SKM-1 (cell line): Measurements from ENCODE around the gene IPCEF1.

Experiments used
- DNase-seq: peaks from one replicate; lab custom pipeline; 2025; ENCODE audit not compliant: unreplicated experiment; lab: John Stamatoyannopoulos, UW

Gene IPCEF1

DNA sequence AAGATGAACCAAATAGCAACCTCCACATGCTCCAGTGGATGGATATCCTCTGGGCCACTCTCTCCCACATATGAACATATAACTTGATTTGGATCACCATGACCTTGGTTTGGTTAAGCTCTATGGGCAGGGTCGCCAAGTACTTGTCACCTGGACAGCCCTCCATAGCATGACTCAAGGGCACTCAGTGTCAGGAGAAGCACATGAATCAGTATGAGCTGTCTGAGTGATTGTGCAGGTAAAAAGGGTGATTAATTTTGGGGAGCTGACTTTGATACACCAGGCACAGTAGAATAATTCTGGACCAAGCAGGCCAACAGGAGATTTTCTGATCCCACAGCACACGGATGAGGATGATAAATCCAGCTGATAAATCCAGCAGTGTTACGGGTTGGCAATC, 243.2 kb downstream of the IPCEF1 start:
- DNase-seq = no peak

DNA sequence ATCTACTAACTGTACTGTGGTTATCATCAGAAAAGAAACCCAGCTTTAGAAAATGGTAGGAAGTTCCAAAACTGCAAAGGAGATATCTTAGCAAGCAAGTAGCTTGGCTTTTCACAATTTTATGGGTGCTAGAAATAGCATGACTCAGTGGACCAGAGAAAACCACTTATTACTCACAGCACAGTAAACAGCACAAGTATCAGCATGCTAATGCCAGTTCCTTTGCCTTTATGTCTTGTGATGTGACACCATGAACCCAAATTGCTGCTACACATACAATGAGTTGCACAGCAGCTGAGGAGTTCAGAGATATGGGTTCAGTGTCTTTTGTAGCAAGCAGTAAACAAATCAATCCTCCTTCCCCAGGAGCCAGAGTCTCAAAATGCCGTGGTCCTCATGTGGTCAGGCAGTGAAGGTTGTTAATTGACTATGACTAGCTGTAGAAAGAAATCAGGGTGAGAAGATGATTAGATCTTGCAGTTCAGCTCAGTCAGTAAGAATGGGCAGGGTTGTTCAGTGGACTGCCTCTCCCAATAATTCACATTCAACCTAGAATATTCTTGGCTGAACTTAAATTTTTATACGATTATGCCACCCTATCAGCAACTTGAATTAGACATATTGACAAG, 244.3 kb downstream of the IPCEF1 start:
- DNase-seq = no peak

DNA sequence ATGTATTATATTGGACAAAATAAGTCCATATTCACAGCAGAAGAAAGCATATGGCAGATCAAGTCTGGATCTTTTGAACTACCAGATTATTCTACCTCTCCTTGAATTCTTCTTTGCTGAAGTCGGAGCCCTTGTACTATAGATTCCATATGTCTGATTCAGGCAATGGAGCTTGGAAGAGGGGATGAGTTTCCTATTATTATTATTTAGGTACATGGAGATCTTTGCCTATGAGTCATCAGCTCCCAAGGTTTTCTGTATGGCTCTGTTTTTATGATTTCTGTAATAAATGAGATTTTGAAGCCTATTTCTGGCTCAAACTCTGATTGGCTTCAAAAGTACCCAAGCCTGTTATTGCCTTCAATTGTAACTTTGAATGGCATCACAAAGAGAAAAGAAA, 245.6 kb downstream of the IPCEF1 start:
- no peak for DNase-seq

DNA sequence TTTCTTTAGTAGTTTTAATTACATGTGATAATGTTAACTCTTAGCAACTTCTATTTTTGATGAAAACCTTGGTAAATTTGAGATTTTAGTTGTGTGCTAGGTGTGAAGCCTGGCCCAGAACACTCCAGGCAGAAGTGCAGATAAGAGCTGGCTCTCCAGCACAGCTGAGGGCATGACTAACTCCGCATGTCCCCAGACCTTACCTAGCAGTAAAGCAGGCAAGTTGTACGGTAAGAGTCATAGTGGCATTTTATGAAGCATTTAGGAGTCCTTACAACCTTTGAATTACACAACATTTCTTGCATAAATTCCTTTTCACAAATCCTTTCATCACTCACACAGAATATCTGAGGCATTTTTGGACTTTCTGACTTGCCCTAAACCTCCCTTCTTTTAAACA, 250.4 kb downstream of the IPCEF1 start:
- DNase-seq = no peak
